NCI-H2081 (cell line): ENCODE measurements around the gene CDKAL1.
"Not testable (repeated sequence)": the region's sequence is repeated elsewhere in the genome, so short reads cannot be mapped to it uniquely, and the experiment has no call there.

Source experiments
- DNase-seq, 2 experiments: peaks; one replicate each; lab custom pipeline; 2025; lab: John Stamatoyannopoulos, UW

Gene CDKAL1

DNA sequence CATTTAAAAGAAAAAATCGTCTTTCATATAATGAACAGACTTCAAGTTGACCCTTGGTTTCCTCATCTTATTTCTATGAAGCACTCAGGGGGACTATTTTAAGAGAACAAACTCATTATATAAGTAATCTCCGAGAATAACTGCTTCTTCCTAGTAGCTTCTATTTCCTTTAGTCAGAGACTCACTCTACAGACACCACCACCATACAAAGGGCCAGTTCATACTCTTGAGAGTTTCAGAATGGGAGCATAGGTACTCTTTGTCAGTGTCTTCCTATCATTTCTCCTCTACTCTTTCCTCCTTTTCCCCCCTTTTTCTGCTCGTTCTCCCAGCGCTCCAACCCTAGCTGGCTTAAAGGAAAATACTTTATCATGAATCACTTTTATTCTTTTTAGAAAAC, 104.9 kb downstream of the CDKAL1 start:
- no peak for DNase-seq

GRCh38 chr6:20640181-20640580, 105.9 kb downstream of the CDKAL1 start:
- DNase-seq = no peak

DNA sequence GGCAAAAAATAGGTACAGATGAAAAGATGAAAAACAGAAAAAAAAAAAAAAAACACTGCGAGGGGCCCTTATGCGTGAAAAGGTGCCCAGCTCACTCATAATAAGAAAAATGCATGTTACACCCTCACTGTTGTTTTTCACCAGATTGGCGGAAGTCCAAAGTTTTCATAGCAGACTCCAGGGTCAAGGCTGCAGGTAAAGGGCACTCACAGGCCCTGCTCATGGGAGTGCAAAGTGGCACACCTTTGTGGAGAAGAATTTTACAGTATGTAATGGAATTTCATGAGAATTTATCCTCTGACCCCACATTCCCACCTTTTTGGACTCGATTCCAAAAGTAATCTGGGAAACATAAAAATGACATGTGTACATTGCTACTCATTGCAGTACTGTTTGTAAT, 108.2 kb downstream of the CDKAL1 start:
- no peak for DNase-seq

- no peak for DNase-seq
Measured at GRCh38 chr6:20644667-20645370, 110.6 kb downstream of the CDKAL1 start.

DNA sequence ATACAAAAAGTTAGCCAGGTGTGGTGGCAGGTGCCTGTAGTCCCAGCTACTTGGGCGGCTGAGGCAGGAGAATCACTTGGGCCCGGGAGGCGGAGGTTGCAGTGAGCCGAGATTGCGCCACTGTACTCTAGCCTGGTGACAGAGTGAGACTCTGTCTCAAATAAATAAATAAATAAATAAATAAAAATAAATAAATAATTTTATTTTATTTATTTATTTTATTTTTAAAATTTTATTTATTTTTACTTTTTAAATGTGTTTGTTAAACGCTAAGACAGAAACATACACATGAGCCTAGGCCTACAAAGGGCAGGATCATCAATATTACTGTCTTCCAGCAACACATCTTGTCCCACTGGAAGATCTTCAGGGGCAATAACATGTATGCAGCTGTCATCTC, 111.3 kb downstream of the CDKAL1 start:
- DNase-seq = not testable (repeated sequence)

DNA sequence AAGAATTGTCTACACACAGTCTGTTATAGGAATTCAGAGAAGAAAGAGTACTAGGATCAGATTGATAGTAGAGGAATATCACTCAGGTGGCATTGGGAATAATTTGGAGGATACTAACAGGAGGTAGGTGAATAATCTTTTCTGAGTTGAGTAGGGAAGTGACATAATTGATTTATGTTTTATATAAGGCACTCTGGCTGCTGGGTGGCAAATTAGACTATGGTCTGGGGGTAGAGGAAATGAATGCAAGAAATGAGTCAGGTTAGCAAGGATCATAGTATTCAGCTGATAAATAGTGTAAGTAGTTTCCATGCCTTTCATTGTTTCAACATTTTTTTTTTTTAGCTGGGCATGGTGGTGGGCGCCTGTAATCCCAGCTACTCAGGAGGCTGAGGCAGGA, 113.3 kb downstream of the CDKAL1 start:
- DNase-seq = no peak

- not testable (repeated sequence) for DNase-seq
Measured at GRCh38 chr6:20649696-20650470, 115.6 kb downstream of the CDKAL1 start.

- no peak for DNase-seq
Measured at GRCh38 chr6:20652299-20653084, 118.2 kb downstream of the CDKAL1 start.

- DNase-seq = no peak
Measured at GRCh38 chr6:20653085-20653479, 118.8 kb downstream of the CDKAL1 start.

GRCh38 chr6:20655317-20655716, 121.1 kb downstream of the CDKAL1 start:
- DNase-seq = no peak

DNA sequence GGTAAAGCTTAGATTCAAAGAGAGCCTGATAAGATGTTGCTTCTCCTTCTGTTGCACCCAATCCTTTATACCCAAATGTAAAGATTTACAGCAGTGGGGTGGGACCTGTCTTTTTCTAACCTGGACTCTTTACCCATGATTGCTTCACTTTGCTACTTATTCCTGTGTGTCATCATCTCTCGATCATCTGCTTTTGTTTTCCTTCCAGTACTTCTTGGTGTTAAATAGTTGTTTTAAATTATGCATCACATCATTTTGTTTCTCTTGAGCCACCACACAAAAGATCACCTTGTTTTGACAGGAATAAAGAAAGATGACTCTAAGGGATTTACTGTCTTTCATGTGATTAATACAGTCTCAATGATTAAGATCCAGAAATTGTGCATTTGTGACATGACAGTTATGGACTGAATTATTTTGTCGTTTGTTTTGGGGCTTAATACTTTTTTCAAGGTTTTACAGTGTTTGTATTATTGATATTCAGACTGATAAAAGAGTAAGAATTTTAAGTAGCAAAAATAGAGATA, 123.1 kb downstream of the CDKAL1 start:
- no peak for DNase-seq

DNA sequence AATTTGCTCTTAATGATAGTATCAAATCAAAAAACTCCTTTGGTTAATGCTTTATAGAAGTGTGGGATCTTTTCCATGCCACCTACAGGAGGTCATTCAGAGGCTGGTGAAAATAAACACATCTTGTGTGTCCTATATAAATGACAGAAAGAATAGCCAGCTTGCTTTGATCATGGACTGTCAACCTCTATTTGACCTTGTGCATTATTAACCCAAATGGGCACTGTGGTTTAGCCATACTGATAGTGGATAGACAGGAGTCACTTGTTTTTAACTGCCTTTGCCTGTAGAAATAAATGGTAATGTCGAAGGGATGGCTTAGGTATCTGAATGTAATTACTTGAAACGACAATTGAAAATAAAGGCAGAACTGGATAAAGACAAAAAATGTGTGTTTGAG, 123.8 kb downstream of the CDKAL1 start:
- no peak for DNase-seq

GRCh38 chr6:20658516-20658915, 124.3 kb downstream of the CDKAL1 start:
- DNase-seq = no peak

GRCh38 chr6:20660534-20660933, 126.3 kb downstream of the CDKAL1 start:
- DNase-seq = peak in 1 of 2 experiments; percentile 15

DNA sequence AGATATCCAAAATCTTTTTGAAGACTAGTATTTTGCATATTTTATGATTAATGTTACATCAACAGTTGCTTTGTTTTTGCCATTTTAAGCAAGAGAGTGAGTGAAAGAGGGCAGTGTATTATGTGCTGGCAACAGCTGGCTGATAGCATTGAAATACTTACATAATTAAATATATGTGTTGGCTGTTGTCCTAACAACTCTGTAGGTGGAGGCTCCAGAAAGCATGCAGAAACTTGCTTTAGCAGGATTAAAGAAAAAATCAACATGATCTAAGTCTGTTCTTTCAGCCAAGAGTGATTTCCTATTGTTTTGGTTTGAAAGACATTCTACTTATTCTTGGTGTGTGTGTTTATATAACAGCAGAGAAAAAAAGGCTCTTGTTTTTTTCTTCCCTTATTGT, 127.5 kb downstream of the CDKAL1 start:
- DNase-seq = peak; percentile 20 to 81

DNA sequence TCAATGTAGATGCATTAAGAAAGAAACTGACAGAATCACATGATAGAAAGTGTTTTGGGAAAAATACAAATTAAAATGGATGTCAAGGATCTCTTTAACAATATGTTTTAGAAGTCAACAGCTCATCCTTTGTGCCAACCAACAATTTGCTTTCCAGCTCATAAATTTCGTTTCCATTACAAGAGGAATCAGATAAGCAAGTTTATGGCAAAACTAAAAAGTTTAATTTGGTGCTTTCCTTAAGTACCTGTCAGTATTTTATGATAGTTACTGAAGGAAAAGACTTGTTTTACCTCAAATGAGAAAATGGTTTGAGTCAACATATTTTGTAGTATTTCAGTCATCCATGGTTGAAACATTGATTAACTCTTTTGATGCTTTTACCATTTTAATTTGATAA, 130.0 kb downstream of the CDKAL1 start:
- no peak for DNase-seq

DNA sequence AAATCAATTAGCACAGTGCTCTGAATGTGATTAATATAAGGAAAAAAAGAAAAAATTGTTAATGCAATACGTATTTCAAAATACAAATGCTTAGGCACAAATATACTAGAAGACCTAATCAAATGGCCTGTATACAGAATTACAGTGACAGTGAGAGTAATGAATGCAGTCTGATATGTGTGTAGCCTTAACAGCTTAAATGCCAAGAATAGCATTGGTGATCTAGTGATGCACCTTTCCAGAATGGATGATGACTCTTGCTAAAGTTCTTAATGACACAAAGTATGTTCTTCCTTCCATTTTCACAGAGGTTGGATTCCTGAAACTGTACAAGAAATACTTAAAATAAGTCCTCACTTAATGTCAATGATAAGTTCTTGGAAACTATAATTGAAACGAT, 131.0 kb downstream of the CDKAL1 start:
- no peak for DNase-seq

DNA sequence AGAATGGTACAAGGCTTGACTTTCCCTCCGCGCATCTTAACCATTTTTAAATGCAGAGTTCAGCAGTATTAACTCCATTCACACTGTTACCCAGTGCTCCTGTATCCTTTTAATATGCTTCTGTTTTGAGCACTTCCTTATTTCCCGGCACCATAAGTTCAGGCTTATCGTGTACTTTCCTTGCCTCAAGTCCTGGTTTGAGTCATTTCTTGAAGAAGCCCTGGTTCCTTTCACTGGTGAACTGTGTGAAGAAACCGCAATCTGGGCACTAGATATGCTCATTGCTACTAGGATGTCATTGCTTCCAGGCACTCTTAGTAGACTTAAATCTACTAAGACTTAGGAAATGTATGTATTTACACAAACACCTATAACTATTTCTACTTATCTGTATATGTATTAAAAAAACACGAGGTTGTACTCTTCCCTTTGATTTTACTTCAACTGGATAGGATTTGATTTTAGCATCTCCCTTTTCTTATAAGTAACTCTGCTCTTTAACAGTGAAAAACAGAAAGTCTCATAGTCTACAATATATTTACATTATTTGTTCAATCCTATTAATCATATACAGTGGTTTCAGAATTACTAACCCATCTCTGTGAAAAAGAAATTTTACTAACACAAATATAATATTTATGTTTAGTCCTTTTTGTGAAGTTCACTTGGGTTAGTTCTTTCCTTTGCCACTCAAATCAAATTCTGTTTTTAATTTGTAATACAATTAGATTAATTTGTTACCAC, 135.5 kb downstream of the CDKAL1 start:
- DNase-seq = no peak

DNA sequence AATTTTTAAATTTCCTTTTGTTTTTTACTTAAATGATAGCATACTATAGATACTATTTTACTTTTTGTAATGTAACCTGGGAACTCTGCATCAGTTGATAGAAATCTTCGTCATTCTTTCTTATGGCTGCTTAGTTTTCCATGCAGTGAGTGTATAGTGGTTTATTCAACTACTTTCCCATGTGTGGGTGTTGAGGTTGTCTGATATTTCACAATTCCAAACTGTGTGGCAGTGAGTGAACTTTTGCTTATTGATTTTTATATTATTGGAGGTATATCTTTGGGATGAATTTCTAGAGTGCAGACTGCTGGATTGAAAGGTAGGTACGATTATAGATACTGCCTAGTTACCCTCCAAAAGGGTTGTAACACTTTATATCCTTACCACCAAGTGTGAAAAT, 136.5 kb downstream of the CDKAL1 start:
- no peak for DNase-seq

GRCh38 chr6:20672038-20672437, 137.8 kb downstream of the CDKAL1 start:
- DNase-seq = no peak

- DNase-seq = no peak
Measured at GRCh38 chr6:20673458-20673857, 139.2 kb downstream of the CDKAL1 start.

- DNase-seq = no peak
Measured at GRCh38 chr6:20674664-20675063, 140.4 kb downstream of the CDKAL1 start.
